DOHH2 (cell line): ENCODE results near the gene CA7.

Experiments
- H3F3A ChIP-seq: fragments of 200-600 bp; sonication (generic), shearing (Covaris generic); 2 replicates; pipeline ENCODE4 v1.6.0; 2016; ENCODE audit warnings: antibody characterized with exemption, mild to moderate bottlenecking; ENCODE audit not compliant: control insufficient read depth, insufficient read depth
- H3K27ac ChIP-seq: fragments of 200-600 bp; sonication (generic); 2 replicates; pipeline ENCODE4 v1.5.1; 2014; ENCODE audit warnings: low read depth, mild to moderate bottlenecking, low read length, moderate library complexity
- H3K27me3 ChIP-seq: fragments of 200-600 bp; sonication (generic); 2 replicates; pipeline ENCODE4 v1.6.1; 2014; ENCODE audit warnings: mild to moderate bottlenecking, low read length, mixed read lengths; ENCODE audit not compliant: control insufficient read depth
- H3K36me3 ChIP-seq: fragments of 200-600 bp; sonication (generic); 2 replicates; pipeline ENCODE4 v1.6.1; 2014; ENCODE audit warnings: mild to moderate bottlenecking, low read length, moderate library complexity, mixed read lengths; ENCODE audit not compliant: control insufficient read depth
- H3K4me1 ChIP-seq: fragments of 200-600 bp; sonication (generic); 2 replicates; pipeline ENCODE4 v1.6.1; 2014; ENCODE audit warnings: mild to moderate bottlenecking, low read length, mixed read lengths; ENCODE audit not compliant: control insufficient read depth
- H3K4me2 ChIP-seq: fragments of 200-600 bp; sonication (generic); 2 replicates; pipeline ENCODE4 v1.6.0; 2014; ENCODE audit warnings: mild to moderate bottlenecking, low read length, moderate library complexity
- H3K4me3 ChIP-seq: fragments of 200-600 bp; sonication (generic); 2 replicates; pipeline ENCODE4 v1.5.1; 2014; ENCODE audit warnings: mild to moderate bottlenecking, low read length, mixed read lengths
- H3K79me2 ChIP-seq: fragments of 200-600 bp; sonication (generic); 2 replicates; pipeline ENCODE4 v1.6.1; 2014; ENCODE audit warnings: mild to moderate bottlenecking, low read length, mixed read lengths; ENCODE audit not compliant: control insufficient read depth
- H3K9me2 ChIP-seq: fragments of 200-600 bp; sonication (generic); replicated peaks from 2 replicates; pipeline ENCODE4 v1.6.1; 2014; ENCODE audit warnings: mild to moderate bottlenecking, low read length, mixed read lengths; ENCODE audit not compliant: control insufficient read depth
- H3K9me3 ChIP-seq: fragments of 200-600 bp; sonication (generic); 2 replicates; pipeline ENCODE4 v1.6.1; 2014; ENCODE audit warnings: antibody characterized with exemption, low read length, mixed read lengths; ENCODE audit not compliant: control insufficient read depth, insufficient read depth
- H4K20me1 ChIP-seq: fragments of 200-600 bp; sonication (generic); 2 replicates; pipeline ENCODE4 v1.6.0; 2014; ENCODE audit warnings: low read depth, mild to moderate bottlenecking, antibody characterized with exemption, low read length, moderate library complexity; ENCODE audit not compliant: control insufficient read depth, insufficient read depth
- EZH2phosphoT487 ChIP-seq: fragments of 200-600 bp; sonication (generic); IDR thresholded peaks from 2 replicates; pipeline ENCODE4 v1.6.1; 2017; ENCODE audit warnings: borderline replicate concordance, mild to moderate bottlenecking, antibody characterized with exemption, low read length, moderate library complexity, mixed read lengths
- TF ChIP-seq, protein P1 (sequence below): fragments of 200-600 bp; sonication (generic); IDR thresholded peaks from one replicate; pipeline ENCODE4 v1.5.1; 2014; ENCODE audit warnings: antibody characterized with exemption, mild to moderate bottlenecking, low read depth, low read length; ENCODE audit not compliant: poor library complexity, severe bottlenecking

The CA7 gene

DNA sequence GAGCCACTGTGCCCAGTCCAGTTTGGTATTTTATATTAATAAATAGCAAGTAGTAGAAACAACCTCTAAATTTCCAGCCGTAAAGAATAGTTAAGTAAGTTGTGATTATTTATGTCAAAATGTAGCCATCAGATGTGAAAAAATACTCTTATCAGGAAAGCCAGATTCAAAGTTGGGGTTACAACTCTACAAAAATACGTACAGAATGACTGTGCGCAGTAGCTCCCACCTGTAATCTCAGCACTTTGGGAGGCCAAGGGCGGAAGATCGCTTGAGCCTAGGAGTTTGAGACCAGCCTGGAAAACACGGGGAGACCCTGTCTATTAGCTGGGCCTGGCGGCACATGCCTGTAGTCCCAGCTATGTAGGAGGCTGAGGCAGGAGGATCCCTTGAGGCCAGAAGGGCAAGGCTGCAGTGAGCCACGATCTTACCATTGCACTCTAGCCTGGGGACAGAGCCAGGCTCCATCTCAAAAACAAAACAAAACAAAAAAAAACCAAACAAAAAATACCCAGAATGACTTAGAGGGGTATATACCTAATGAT is 37.8 kb downstream of the CA7 start:
- H3F3A ChIP-seq: no peaks in the 10 kb centered on the region
- no peaks in the 10 kb centered on the region for H3K9me2 ChIP-seq
- TF ChIP-seq, protein P1, sequence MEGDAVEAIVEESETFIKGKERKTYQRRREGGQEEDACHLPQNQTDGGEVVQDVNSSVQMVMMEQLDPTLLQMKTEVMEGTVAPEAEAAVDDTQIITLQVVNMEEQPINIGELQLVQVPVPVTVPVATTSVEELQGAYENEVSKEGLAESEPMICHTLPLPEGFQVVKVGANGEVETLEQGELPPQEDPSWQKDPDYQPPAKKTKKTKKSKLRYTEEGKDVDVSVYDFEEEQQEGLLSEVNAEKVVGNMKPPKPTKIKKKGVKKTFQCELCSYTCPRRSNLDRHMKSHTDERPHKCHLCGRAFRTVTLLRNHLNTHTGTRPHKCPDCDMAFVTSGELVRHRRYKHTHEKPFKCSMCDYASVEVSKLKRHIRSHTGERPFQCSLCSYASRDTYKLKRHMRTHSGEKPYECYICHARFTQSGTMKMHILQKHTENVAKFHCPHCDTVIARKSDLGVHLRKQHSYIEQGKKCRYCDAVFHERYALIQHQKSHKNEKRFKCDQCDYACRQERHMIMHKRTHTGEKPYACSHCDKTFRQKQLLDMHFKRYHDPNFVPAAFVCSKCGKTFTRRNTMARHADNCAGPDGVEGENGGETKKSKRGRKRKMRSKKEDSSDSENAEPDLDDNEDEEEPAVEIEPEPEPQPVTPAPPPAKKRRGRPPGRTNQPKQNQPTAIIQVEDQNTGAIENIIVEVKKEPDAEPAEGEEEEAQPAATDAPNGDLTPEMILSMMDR: no peak
- TF ChIP-seq EZH2phosphoT487: no peak
- peaks cover 27% of the 10 kb centered on the region for H3K4me1 ChIP-seq
- no peaks in the 10 kb centered on the region for H4K20me1 ChIP-seq
- peaks cover 25% of the 10 kb centered on the region for H3K36me3 ChIP-seq
- H3K27ac ChIP-seq: no peak overlapping the region
- H3K9me3 ChIP-seq: no peaks in the 10 kb centered on the region
- peaks cover 27% of the 10 kb centered on the region for H3K79me2 ChIP-seq
- H3K27me3 ChIP-seq: no peaks in the 10 kb centered on the region
- peak overlapping the region; percentile 88; the same call in 1 of the 2 replicates for H3K4me3 ChIP-seq
- H3K4me2 ChIP-seq: peak overlapping the region; percentile 81

DNA sequence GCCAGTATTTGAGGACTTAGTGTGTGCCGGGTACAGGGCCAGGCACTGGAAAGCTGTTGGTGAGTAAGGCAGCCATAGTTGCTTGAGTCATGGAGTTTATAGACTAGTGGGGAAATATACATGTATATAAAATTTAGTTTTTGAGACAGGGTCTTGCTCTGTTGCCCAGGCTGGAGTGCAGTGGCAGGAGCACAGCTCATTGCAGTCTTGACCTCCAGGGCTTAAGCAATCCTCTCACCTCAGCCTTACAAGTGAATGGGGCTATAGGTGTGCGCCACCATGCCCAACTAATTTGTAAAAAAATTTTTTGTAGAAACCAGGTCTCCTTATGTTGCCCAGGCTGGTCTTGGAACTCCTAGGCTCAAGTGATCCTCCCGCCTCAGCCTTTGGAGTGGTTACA is 38.5 kb downstream of the CA7 start:
- Histone ChIP-seq H3K9me3 (no peaks in the 10 kb centered on the region), H3K79me2 (peaks cover 27% of the 10 kb centered on the region), H3K4me2 (no peak overlapping the region)

DNA sequence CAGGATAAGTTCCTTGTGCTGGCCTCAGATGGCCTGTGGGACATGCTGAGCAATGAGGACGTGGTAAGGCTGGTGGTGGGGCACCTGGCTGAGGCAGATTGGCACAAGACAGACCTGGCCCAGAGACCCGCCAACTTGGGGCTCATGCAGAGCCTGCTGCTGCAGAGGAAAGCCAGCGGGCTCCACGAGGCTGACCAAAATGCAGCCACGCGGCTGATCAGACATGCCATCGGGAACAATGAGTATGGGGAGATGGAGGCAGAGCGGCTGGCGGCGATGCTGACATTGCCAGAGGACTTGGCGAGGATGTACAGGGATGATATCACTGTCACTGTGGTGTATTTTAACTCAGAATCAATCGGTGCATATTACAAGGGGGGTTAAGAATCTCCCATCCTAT is 41.3 kb downstream of the CA7 start:
- Histone ChIP-seq H3K4me3 (no peak overlapping the region), H3K27me3 (no peaks in the 10 kb centered on the region), H3K79me2 (peaks cover 27% of the 10 kb centered on the region), H3F3A (no peaks in the 10 kb centered on the region), H3K9me3 (no peaks in the 10 kb centered on the region), H3K9me2 (no peaks in the 10 kb centered on the region), H3K36me3 (peaks cover 27% of the 10 kb centered on the region), H3K4me1 (peaks cover 5% of the 10 kb centered on the region), H3K27ac (no peak overlapping the region), H3K4me2 (no peak overlapping the region), H4K20me1 (no peaks in the 10 kb centered on the region; the same call in 1 of the 2 replicates)
- TF ChIP-seq, protein P1: no peak
- TF ChIP-seq EZH2phosphoT487: no peak

More for the DNA sequence above, 38.5 kb downstream of the CA7 start:
- no peaks in the 10 kb centered on the region for H4K20me1 ChIP-seq
- TF ChIP-seq, protein P1: no peak
- TF ChIP-seq EZH2phosphoT487: no peak
- no peaks in the 10 kb centered on the region for H3K27me3 ChIP-seq
- peaks cover 27% of the 10 kb centered on the region for H3K36me3 ChIP-seq
- H3F3A ChIP-seq: no peaks in the 10 kb centered on the region
- H3K27ac ChIP-seq: no peak overlapping the region
- no peaks in the 10 kb centered on the region for H3K9me2 ChIP-seq
- no peak overlapping the region for H3K4me3 ChIP-seq
- H3K4me1 ChIP-seq: peaks cover 25% of the 10 kb centered on the region
